NCI-H524 treated with DMSO at 0.1 percent for 48 hours (cell line): ENCODE data around the gene CCHCR1.
"Not testable (repeated sequence)": the region's sequence is repeated elsewhere in the genome, so short reads cannot be mapped to it uniquely, and the experiment has no call there.

Source experiments
- DNase-seq: peaks from one replicate; lab custom pipeline; 2025; lab: John Stamatoyannopoulos, UW

The CCHCR1 gene

GRCh38 chr6:31180500-31180899, 22.9 kb upstream of the CCHCR1 start:
- no peak for DNase-seq

- DNase-seq: no peak
Measured at GRCh38 chr6:31179896-31180295, 22.3 kb upstream of the CCHCR1 start.

- no peak for DNase-seq
Measured at GRCh38 chr6:31179042-31179386, 21.4 kb upstream of the CCHCR1 start.

- DNase-seq: no peak
Measured at GRCh38 chr6:31178143-31179041, 20.8 kb upstream of the CCHCR1 start.

GRCh38 chr6:31175971-31176370, 18.4 kb upstream of the CCHCR1 start:
- no peak for DNase-seq

GRCh38 chr6:31174378-31174777, 16.8 kb upstream of the CCHCR1 start:
- no peak for DNase-seq

- no peak for DNase-seq
Measured at GRCh38 chr6:31173406-31173805, 15.8 kb upstream of the CCHCR1 start.

- no peak for DNase-seq
Measured at GRCh38 chr6:31172973-31173384, 15.4 kb upstream of the CCHCR1 start.

GRCh38 chr6:31171931-31172905, 14.6 kb upstream of the CCHCR1 start:
- DNase-seq: no peak

- no peak for DNase-seq
Measured at GRCh38 chr6:31170987-31171671, 13.5 kb upstream of the CCHCR1 start.

- DNase-seq: no peak
Measured at GRCh38 chr6:31170600-31170881, 12.9 kb upstream of the CCHCR1 start, which contains the start of gene POU5F1. Gene POU5F1, minus strand, starts transcription at chr6:31170682. Its CDS starts 62 bp downstream, at chr6:31170620.

GRCh38 chr6:31169858-31170599, 12.4 kb upstream of the CCHCR1 start:
- not testable (repeated sequence) for DNase-seq

GRCh38 chr6:31169123-31169857, 11.7 kb upstream of the CCHCR1 start:
- DNase-seq: no peak

- no peak for DNase-seq
Measured at GRCh38 chr6:31168606-31169005, 11.0 kb upstream of the CCHCR1 start.

- DNase-seq: no peak
Measured at GRCh38 chr6:31165986-31166385, 8.4 kb upstream of the CCHCR1 start.

GRCh38 chr6:31165064-31165832, 7.6 kb upstream of the CCHCR1 start:
- not testable (repeated sequence) for DNase-seq

- not testable (repeated sequence) for DNase-seq
Measured at GRCh38 chr6:31164475-31165063, 7.0 kb upstream of the CCHCR1 start.

- DNase-seq: no peak
Measured at GRCh38 chr6:31163922-31164321, 6.3 kb upstream of the CCHCR1 start.

GRCh38 chr6:31162463-31163165, 5.0 kb upstream of the CCHCR1 start:
- no peak for DNase-seq
